Endodermal cell (in vitro differentiated cells): Measurements from ENCODE around the gene SCARF2. TPM values are rescaled to one million over a fixed set of nuclear protein-coding genes. Genes with fewer than 3 reads are reported as not detected.
"Not testable (repeated sequence)": the region's sequence is repeated elsewhere in the genome, so short reads cannot be mapped to it uniquely, and the experiment has no call there.

Experiments
- DNase-seq: peaks from one replicate; pipeline ENCODE4 v3.0.0-alpha.2; 2017
- H3K27ac ChIP-seq: 2 replicates; pipeline ENCODE4 v1.5.1; 2013; ENCODE audit warnings: mild to moderate bottlenecking, low read depth, low read length, moderate library complexity
- H3K27me3 ChIP-seq: 2 replicates; pipeline ENCODE4 v1.6.1; 2013; ENCODE audit warnings: mild to moderate bottlenecking, low read length, moderate library complexity; ENCODE audit not compliant: insufficient read depth, control insufficient read depth, poor library complexity, severe bottlenecking
- H3K36me3 ChIP-seq: 2 replicates; pipeline ENCODE4 v1.7.0; 2013; ENCODE audit warnings: mild to moderate bottlenecking, low read length, moderate library complexity; ENCODE audit not compliant: control insufficient read depth, insufficient read depth
- H3K4me1 ChIP-seq: one replicate; pipeline ENCODE4 v1.7.0; 2013; ENCODE audit warnings: low read length; ENCODE audit not compliant: control insufficient read depth, insufficient read depth
- H3K4me3 ChIP-seq: 2 replicates; pipeline ENCODE4 v1.5.1; 2013; ENCODE audit warnings: mild to moderate bottlenecking, low read length, moderate library complexity
- H3K9ac ChIP-seq: 2 replicates; pipeline ENCODE4 v1.6.1; 2013; ENCODE audit warnings: mild to moderate bottlenecking, low read length, moderate library complexity; ENCODE audit not compliant: poor library complexity, severe bottlenecking; ENCODE audit errors: extremely low read depth
- H3K9me3 ChIP-seq: 2 replicates; pipeline ENCODE4 v1.6.1; 2013; ENCODE audit warnings: mild to moderate bottlenecking, low read length, moderate library complexity; ENCODE audit not compliant: control insufficient read depth
- H3K27ac Mint-ChIP-seq: 2 replicates; pipeline ENCODE4 v1.8.0; 2020; ENCODE audit warnings: mixed read lengths
- H3K27me3 Mint-ChIP-seq: 2 replicates; pipeline ENCODE4 v1.8.0; 2021; ENCODE audit warnings: mild to moderate bottlenecking, mixed read lengths; ENCODE audit not compliant: insufficient read depth
- H3K36me3 Mint-ChIP-seq: 2 replicates; pipeline ENCODE4 v1.8.0; 2020; ENCODE audit warnings: low read depth, mixed read lengths
- H3K4me1 Mint-ChIP-seq: 2 replicates; pipeline ENCODE4 v1.8.0; 2020; ENCODE audit warnings: mixed read lengths
- H3K4me3 Mint-ChIP-seq: 2 replicates; pipeline ENCODE4 v1.8.0; 2020; ENCODE audit warnings: mild to moderate bottlenecking, moderate library complexity, mixed read lengths
- H3K9me3 Mint-ChIP-seq: 2 replicates; pipeline ENCODE4 v1.8.0; 2020; ENCODE audit warnings: mild to moderate bottlenecking, mixed read lengths
- WGBS, 2 experiments: methylation state at CpG; one replicate each; pipeline versions ENCODE4 v1.1.5 to v1.1.7; 2013; ENCODE audit warnings: missing lambda C conversion rate in 2 of 2, mixed read lengths in 1 of 2; ENCODE audit not compliant: insufficient coverage in 1 of 2, insufficient read length in 1 of 2; 5-methylcytosine and 5-hydroxymethylcytosine counted together
- total RNA-seq, 2 donors: library from RNA; stranded (reverse); fragmentation: NEBNext Ultra II Directional in 1 of 2; extraction: Animal tissue kit (Norgen Biotek cat#: 25700) in 1 of 2; gene quantifications; 2 replicates in 1 of 2; 3 replicates in 1 of 2; pipeline ENCODE4 v1.2.1, GENCODE V29; 2021
- TF ChIP-seq, protein P1 (sequence below): fragments of 200-600 bp; sonication (generic); conservative IDR thresholded peaks from 2 replicates; pipeline ENCODE4 v1.5.0; 2021; ENCODE audit warnings: antibody characterized with exemption, mild to moderate bottlenecking

Gene SCARF2
- total RNA-seq, 2 donors from 2014 or later = 19.8 to 20.3 TPM

DNA sequence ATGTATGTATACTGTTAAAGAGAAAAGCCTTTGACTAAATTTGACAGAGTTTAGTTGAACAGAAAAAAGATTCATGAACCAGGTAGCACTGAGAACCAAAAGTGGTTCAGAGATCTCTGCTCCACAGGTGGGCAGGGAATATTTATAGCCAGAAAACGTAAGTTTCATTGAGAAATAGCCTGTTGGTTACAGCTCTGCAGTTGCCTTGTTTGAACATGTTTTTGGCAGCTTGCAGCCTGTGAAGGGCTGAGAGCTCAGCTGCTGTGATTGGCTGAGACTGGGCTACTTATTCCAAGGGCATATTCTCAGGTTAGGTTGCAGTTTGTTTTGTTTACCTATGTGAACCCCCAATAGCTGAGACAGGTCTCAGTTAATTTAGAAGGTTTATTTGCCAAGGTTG is 57.1 kb downstream of the SCARF2 start:
- Histone ChIP-seq H3K9me3 (no peaks in the 10 kb centered on the region), H3K27me3 (no peaks in the 10 kb centered on the region), H3K4me1 (peaks cover 3% of the 10 kb centered on the region), H3K36me3 (no peaks in the 10 kb centered on the region), H3K4me3 (no peak overlapping the region), H3K9ac (no peak overlapping the region), H3K27ac (no peak overlapping the region)
- no peak overlapping the region for H3K4me3 Mint-ChIP-seq
- TF ChIP-seq, protein P1, sequence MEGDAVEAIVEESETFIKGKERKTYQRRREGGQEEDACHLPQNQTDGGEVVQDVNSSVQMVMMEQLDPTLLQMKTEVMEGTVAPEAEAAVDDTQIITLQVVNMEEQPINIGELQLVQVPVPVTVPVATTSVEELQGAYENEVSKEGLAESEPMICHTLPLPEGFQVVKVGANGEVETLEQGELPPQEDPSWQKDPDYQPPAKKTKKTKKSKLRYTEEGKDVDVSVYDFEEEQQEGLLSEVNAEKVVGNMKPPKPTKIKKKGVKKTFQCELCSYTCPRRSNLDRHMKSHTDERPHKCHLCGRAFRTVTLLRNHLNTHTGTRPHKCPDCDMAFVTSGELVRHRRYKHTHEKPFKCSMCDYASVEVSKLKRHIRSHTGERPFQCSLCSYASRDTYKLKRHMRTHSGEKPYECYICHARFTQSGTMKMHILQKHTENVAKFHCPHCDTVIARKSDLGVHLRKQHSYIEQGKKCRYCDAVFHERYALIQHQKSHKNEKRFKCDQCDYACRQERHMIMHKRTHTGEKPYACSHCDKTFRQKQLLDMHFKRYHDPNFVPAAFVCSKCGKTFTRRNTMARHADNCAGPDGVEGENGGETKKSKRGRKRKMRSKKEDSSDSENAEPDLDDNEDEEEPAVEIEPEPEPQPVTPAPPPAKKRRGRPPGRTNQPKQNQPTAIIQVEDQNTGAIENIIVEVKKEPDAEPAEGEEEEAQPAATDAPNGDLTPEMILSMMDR = no peak
- peaks cover 2% of the 10 kb centered on the region for H3K27me3 Mint-ChIP-seq
- no peaks in the 10 kb centered on the region for H3K36me3 Mint-ChIP-seq
- 40 to 60% methylated on average over 1 of the region's 1 CpG for WGBS, 2 experiments
- peak; percentile 55 for DNase-seq
- peaks cover 11% of the 10 kb centered on the region for H3K4me1 Mint-ChIP-seq
- H3K9me3 Mint-ChIP-seq = no peaks in the 10 kb centered on the region
- H3K27ac Mint-ChIP-seq = no peak overlapping the region

DNA sequence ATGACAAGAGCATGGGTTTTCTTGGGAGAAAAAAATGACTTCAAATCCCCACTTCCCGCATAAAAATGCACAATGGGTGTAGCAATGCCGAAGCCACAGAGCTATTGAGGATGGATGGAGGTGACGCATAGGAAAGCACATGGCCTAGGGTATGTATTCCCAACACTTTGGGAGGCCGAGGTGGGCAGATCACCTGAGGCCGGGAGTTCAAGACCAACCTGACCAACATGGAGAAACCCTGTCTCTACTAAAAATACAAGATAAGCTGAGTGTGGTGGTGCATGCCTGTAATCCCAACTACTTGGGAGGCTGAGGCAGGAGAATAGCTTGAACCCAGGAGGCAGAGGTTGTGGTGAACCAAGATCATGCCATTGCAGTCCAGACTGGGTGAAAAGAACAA is 58.9 kb downstream of the SCARF2 start:
- H3K27me3 ChIP-seq, H3K36me3 ChIP-seq, H3K9ac ChIP-seq, H3K27ac ChIP-seq, H3K9me3 Mint-ChIP-seq, H3K27ac Mint-ChIP-seq, H3K4me1 ChIP-seq, H3K4me3 ChIP-seq, H3K4me3 Mint-ChIP-seq, H3K36me3 Mint-ChIP-seq, H3K27me3 Mint-ChIP-seq, H3K9me3 ChIP-seq: not testable (repeated sequence)
- peaks cover 11% of the 10 kb centered on the region for H3K4me1 Mint-ChIP-seq
- peak; percentile 4 for DNase-seq
- WGBS, 2 experiments = 97% methylated on average over 5 of the region's 5 CpGs; no CpG with 5 or more reads in 1 of the 2 experiments

DNA sequence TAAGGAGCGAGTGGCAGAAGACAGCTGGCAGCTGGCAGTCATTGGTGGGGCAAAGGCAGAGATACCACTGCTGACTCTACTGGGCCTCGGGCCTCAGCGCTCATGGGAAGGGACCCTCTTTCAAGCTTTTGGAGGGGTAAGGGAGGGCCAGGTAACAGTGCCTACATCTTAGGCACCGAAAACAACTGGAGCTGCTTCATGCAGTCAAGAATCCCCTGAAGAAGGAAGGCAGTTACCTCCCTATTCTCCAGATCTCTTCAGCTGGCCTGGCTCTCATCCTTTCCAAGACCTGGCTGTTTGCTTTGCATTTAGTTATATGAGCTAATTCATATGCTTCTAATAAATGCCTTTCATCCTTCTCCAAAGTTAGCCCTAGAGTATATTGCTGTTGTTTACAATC is 59.5 kb downstream of the SCARF2 start:
- 94 to 100% methylated on average over 3 to 4 of the region's 4 CpGs for WGBS, 2 experiments

DNA sequence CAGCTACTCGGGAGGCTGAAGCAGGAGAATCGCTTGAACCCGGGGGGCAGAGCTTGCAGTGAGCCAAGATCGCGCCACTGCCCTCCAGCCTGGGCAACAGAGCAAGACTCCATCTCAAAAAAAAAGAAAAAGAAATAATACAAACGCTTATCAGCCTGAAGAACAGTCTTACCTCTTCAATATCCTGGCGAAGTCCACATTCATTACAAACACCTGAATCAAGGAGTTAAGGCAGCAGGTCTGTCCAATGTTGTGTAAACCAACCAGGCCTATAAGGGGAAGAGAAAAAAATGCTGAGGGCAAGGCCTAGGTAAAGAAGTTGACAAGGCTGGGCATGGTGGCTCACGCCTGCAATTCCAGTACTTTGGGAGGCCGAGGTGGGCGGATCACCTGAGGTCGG is 60.6 kb downstream of the SCARF2 start:
- WGBS, 2 experiments = 94 to 97% methylated on average over 4 to 11 of the region's 11 CpGs
- not testable (repeated sequence) for H3K9me3 ChIP-seq, H3K9ac ChIP-seq, H3K9me3 Mint-ChIP-seq, H3K4me3 Mint-ChIP-seq, H3K27ac Mint-ChIP-seq, H3K4me1 ChIP-seq, H3K27ac ChIP-seq, H3K36me3 Mint-ChIP-seq, H3K4me3 ChIP-seq, H3K27me3 Mint-ChIP-seq, H3K27me3 ChIP-seq, H3K36me3 ChIP-seq
- DNase-seq = peak; percentile 7
- H3K4me1 Mint-ChIP-seq = peaks cover 18% of the 10 kb centered on the region

More for the DNA sequence above, 59.5 kb downstream of the SCARF2 start:
- peaks cover 2% of the 10 kb centered on the region for H3K9me3 Mint-ChIP-seq
- Histone ChIP-seq H3K9ac (no peak overlapping the region), H3K9me3 (no peaks in the 10 kb centered on the region), H3K27me3 (no peaks in the 10 kb centered on the region), H3K27ac (no peak overlapping the region), H3K36me3 (no peaks in the 10 kb centered on the region), H3K4me1 (peaks cover 3% of the 10 kb centered on the region), H3K4me3 (no peak overlapping the region)
- TF ChIP-seq, protein P1 = no peak
- peaks cover 15% of the 10 kb centered on the region for H3K4me1 Mint-ChIP-seq
- H3K27ac Mint-ChIP-seq = no peak overlapping the region
- H3K36me3 Mint-ChIP-seq = no peaks in the 10 kb centered on the region
- DNase-seq = peak; percentile 24
- H3K4me3 Mint-ChIP-seq = no peak overlapping the region
- H3K27me3 Mint-ChIP-seq = peaks cover 11% of the 10 kb centered on the region

DNA sequence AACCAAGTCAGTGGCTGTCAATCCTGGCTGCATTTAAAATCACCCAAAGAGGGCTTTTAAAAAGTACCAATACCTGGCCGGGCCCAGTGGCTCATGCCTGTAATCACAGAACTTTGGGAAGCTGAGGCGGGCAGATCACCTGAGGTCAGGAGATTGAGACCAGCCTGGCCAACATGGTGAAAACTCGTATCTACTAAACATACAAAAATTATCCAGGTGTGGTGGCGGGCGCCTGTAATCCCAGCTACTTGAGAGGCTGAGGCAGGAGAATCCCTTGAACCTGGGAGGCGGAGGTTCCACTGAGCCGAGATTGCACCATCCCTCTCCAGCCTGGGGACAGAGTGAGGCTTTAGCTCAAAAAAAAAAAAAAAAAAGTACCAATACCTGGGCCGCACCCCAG is 61.3 kb downstream of the SCARF2 start:
- not testable (repeated sequence) for H3K9me3 Mint-ChIP-seq, H3K27me3 Mint-ChIP-seq, H3K4me1 ChIP-seq, H3K27me3 ChIP-seq, H3K27ac ChIP-seq, H3K27ac Mint-ChIP-seq, H3K9me3 ChIP-seq, H3K4me3 Mint-ChIP-seq, H3K36me3 Mint-ChIP-seq, H3K4me3 ChIP-seq, H3K9ac ChIP-seq, H3K36me3 ChIP-seq
- DNase-seq = peak; percentile 19
- H3K4me1 Mint-ChIP-seq = peaks cover 15% of the 10 kb centered on the region
- 96% methylated on average over 4 to 8 of the region's 8 CpGs for WGBS, 2 experiments
